Measurements from ENCODE around the gene C2orf92.

C2orf92 gene

DNA sequence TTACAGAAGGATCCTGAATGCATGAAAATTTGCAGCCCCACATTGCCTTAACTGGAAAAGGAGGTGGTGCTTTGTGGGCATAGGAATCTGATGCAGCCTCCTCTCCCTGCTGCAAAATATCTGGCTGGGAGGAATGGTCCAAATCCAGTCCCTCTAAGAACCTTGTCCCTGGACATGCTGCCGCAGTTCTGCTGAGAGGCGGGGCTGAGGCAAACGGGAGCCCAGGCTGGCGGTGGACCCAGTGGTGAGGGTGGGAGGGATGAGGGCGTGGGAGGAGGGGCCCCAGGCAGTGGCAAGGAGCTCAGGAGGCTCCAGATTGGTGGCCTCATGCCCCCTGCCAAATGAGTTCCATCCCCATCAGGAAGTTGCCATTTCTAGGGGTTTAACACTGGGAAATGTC is 80.1 kb downstream of the C2orf92 start:
- DNase-seq: no peak

DNA sequence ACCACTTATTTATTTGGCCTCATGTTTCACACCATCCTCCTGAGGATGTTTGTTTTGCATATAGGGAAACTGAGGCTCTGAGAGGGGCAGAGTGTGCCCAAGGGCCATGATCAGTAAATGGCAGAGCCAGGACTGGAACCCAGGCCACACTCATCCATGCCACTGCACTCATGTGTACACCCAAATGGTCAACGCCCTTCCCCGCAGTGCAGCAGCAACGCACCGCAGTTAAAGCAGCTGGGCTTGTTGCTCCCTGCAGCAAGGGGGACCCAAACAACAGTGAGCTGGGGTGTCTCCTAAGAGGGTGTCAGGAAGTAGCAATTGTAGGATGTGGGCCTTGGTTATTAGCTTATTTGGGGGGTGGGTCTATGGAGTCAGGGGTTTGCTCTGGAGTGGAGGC is 80.5 kb downstream of the C2orf92 start:
- no peak for DNase-seq

- peak; percentile 53 for DNase-seq
Measured at GRCh38 chr2:97751752-97752151, 82.2 kb downstream of the C2orf92 start.

Measured in NCI-H2171 (cell line).